Activated CD8-positive, alpha-beta memory T cell treated with anti-CD3 and anti-CD28 coated beads, Interleukin-2, amount 10 ng/mL, durations not matched to agents 7 days and 5 days (primary cell): Measurements from ENCODE around the gene SLC2A4RG. TPM values are rescaled to one million over a fixed set of nuclear protein-coding genes. Genes with fewer than 3 reads are reported as not detected.
A peak's percentile ranks its signal among the peaks of the same experiment; 100 is the strongest.

Source experiments
- ATAC-seq: fragments of 150-1000 bp; cut with Tn5 transposase; one replicate; pipeline ENCODE4 v1.10.0; 2021; ENCODE audit warnings: moderate library complexity
- CTCF ChIA-PET: fragments of 350-600 bp; sonication (Branson Sonifier 250); formaldehyde crosslinking; loops from one replicate; lab custom pipeline; 2021; ENCODE audit warnings: antibody characterized with exemption; lab: Charles Lee
- DNase-seq: peaks from one replicate; pipeline ENCODE4 v3.0.0-alpha.2; 2020
- H3K27ac Mint-ChIP-seq: one replicate; pipeline ENCODE4 v1.8.0; 2021; ENCODE audit warnings: mild to moderate bottlenecking, mixed read lengths
- H3K27me3 Mint-ChIP-seq: one replicate; pipeline ENCODE4 v1.8.0; 2021; ENCODE audit warnings: mixed read lengths
- H3K36me3 Mint-ChIP-seq: one replicate; pipeline ENCODE4 v1.8.0; 2021; ENCODE audit warnings: mild to moderate bottlenecking, mixed read lengths
- H3K4me1 Mint-ChIP-seq: one replicate; pipeline ENCODE4 v1.8.0; 2021; ENCODE audit warnings: mixed read lengths
- H3K4me3 Mint-ChIP-seq: one replicate; pipeline ENCODE4 v1.8.0; 2021; ENCODE audit warnings: mild to moderate bottlenecking, moderate library complexity, mixed read lengths
- H3K9me3 Mint-ChIP-seq: one replicate; pipeline ENCODE4 v1.8.0; 2022; ENCODE audit warnings: low read depth, mixed read lengths
- total RNA-seq, 2 experiments: library from RNA; stranded (reverse); gene quantifications; one replicate each; pipeline ENCODE4 v1.2.3, GENCODE V29; 2021

SLC2A4RG gene
- total RNA-seq, 2 experiments from 2014 or later, result 69.9 to 111 TPM

- CTCF ChIA-PET, result interaction anchor here (0.7 to 0.9 kb wide), 2 partner anchors 11 to 64 kb away, joined by 3 read pairs; no protein-coding TSS in a partner anchor
- ATAC-seq (peak; percentile 22), DNase-seq (no peak)
- H3K27ac Mint-ChIP-seq, result no peak overlapping the region
- H3K36me3 Mint-ChIP-seq, result peaks cover 10% of the 10 kb centered on the region
- no peak overlapping the region for H3K4me3 Mint-ChIP-seq
- H3K9me3 Mint-ChIP-seq, result no peaks in the 10 kb centered on the region
- peaks cover 22% of the 10 kb centered on the region for H3K4me1 Mint-ChIP-seq
- no peaks in the 10 kb centered on the region for H3K27me3 Mint-ChIP-seq
Measured at GRCh38 chr20:63696306-63696627, 43.3 kb upstream of the SLC2A4RG start.

- Mint-ChIP-seq H3K4me1 (peaks cover 22% of the 10 kb centered on the region), H3K27me3 (no peaks in the 10 kb centered on the region), H3K4me3 (no peak within 1 kb of the TSS), H3K36me3 (peaks cover 10% of the 10 kb centered on the region), H3K27ac (no peak within 1 kb of the TSS), H3K9me3 (no peaks in the 10 kb centered on the region)
- CTCF ChIA-PET, result interaction anchor here (0.7 to 2.3 kb wide), 3 partner anchors 11 to 64 kb away, joined by 3 to 7 read pairs (median 3); partner anchors contain the start of genes ARFRP1 and ZGPAT
- peak; percentile 8 for ATAC-seq
- no peak for DNase-seq
Measured at GRCh38 chr20:63696628-63697356, 42.8 kb upstream of the SLC2A4RG start, which contains the start of gene TNFRSF6B. Gene TNFRSF6B (plus strand): TSS chr20:63696652. CDS start chr20:63696768, 116 bp downstream.

- DNase-seq, result no peak
- no peaks in the 10 kb centered on the region for H3K9me3 Mint-ChIP-seq
- peaks cover 26% of the 10 kb centered on the region for H3K4me1 Mint-ChIP-seq
- no peak for ATAC-seq
- peaks cover 9% of the 10 kb centered on the region for H3K36me3 Mint-ChIP-seq
- no peaks in the 10 kb centered on the region for H3K27me3 Mint-ChIP-seq
- no peak overlapping the region for H3K27ac Mint-ChIP-seq
- CTCF ChIA-PET, result interaction anchor here (2.3 kb wide), 1 partner anchor 10 kb away, joined by 7 read pairs; the partner anchor contains the start of genes ARFRP1 and ZGPAT
- no peak overlapping the region for H3K4me3 Mint-ChIP-seq
Measured at GRCh38 chr20:63697357-63697867, 42.2 kb upstream of the SLC2A4RG start.

GRCh38 chr20:63697868-63698545 is 41.6 kb upstream of the SLC2A4RG start:
- no peak overlapping the region for H3K4me3 Mint-ChIP-seq
- H3K27me3 Mint-ChIP-seq, result no peaks in the 10 kb centered on the region
- no peak for DNase-seq
- peaks cover 7% of the 10 kb centered on the region for H3K36me3 Mint-ChIP-seq
- peaks cover 28% of the 10 kb centered on the region for H3K4me1 Mint-ChIP-seq
- H3K9me3 Mint-ChIP-seq, result no peaks in the 10 kb centered on the region
- ATAC-seq, result no peak
- no peak overlapping the region for H3K27ac Mint-ChIP-seq
- CTCF ChIA-PET, result interaction anchor here (1.3 to 2.3 kb wide), 2 partner anchors 10 to 165 kb away, joined by 3 to 7 read pairs; partner anchors contain the start of genes ARFRP1 and ZGPAT

- no peak for DNase-seq
Measured at GRCh38 chr20:63698739-63699465, 40.7 kb upstream of the SLC2A4RG start.

GRCh38 chr20:63699466-63700198 is 39.9 kb upstream of the SLC2A4RG start:
- Mint-ChIP-seq H3K27me3 (no peaks in the 10 kb centered on the region), H3K9me3 (no peaks in the 10 kb centered on the region), H3K27ac (peak overlapping the region; percentile 40), H3K4me1 (peaks cover 30% of the 10 kb centered on the region), H3K4me3 (no peak overlapping the region), H3K36me3 (peaks cover 2% of the 10 kb centered on the region)
- DNase-seq (no peak), ATAC-seq (peak; percentile 27)
- CTCF ChIA-PET, result interaction anchor here (1.3 kb wide), 1 partner anchor 164 kb away, joined by 3 read pairs; no protein-coding TSS in a partner anchor

More at GRCh38 chr20:63698739-63699465, 40.7 kb upstream of the SLC2A4RG start:
- CTCF ChIA-PET, result interaction anchor here (1.3 to 2.3 kb wide), 2 partner anchors 9 to 165 kb away, joined by 3 to 7 read pairs; partner anchors contain the start of genes ARFRP1 and ZGPAT
- no peaks in the 10 kb centered on the region for H3K27me3 Mint-ChIP-seq
- peak; percentile 14 for ATAC-seq
- H3K4me3 Mint-ChIP-seq, result no peak overlapping the region
- peak overlapping the region; percentile 40 for H3K27ac Mint-ChIP-seq
- peaks cover 28% of the 10 kb centered on the region for H3K4me1 Mint-ChIP-seq
- no peaks in the 10 kb centered on the region for H3K9me3 Mint-ChIP-seq
- peaks cover 4% of the 10 kb centered on the region for H3K36me3 Mint-ChIP-seq

- H3K36me3 Mint-ChIP-seq, result peaks cover 5% of the 10 kb centered on the region
- CTCF ChIA-PET, result no interaction called here
Measured at GRCh38 chr20:63700199-63701050, 39.2 kb upstream of the SLC2A4RG start.

GRCh38 chr20:63701051-63701328 is 38.6 kb upstream of the SLC2A4RG start:
- CTCF ChIA-PET, result no interaction called here
- peaks cover 39% of the 10 kb centered on the region for H3K4me1 Mint-ChIP-seq
- ATAC-seq (no peak), DNase-seq (no peak)
- H3K36me3 Mint-ChIP-seq, result peaks cover 11% of the 10 kb centered on the region
- H3K27me3 Mint-ChIP-seq, result no peaks in the 10 kb centered on the region
- no peaks in the 10 kb centered on the region for H3K9me3 Mint-ChIP-seq
- no peak overlapping the region for H3K4me3 Mint-ChIP-seq
- no peak overlapping the region for H3K27ac Mint-ChIP-seq

More at GRCh38 chr20:63700199-63701050, 39.2 kb upstream of the SLC2A4RG start:
- H3K4me3 Mint-ChIP-seq, result no peak overlapping the region
- H3K27ac Mint-ChIP-seq, result no peak overlapping the region
- H3K27me3 Mint-ChIP-seq, result no peaks in the 10 kb centered on the region
- DNase-seq, result no peak
- H3K9me3 Mint-ChIP-seq, result no peaks in the 10 kb centered on the region
- no peak for ATAC-seq
- H3K4me1 Mint-ChIP-seq, result peaks cover 34% of the 10 kb centered on the region

GRCh38 chr20:63701329-63702035 is 38.1 kb upstream of the SLC2A4RG start:
- no peaks in the 10 kb centered on the region for H3K9me3 Mint-ChIP-seq
- CTCF ChIA-PET, result no interaction called here
- ATAC-seq (no peak), DNase-seq (no peak)
- no peak overlapping the region for H3K27ac Mint-ChIP-seq
- peaks cover 12% of the 10 kb centered on the region for H3K36me3 Mint-ChIP-seq
- H3K4me3 Mint-ChIP-seq, result no peak overlapping the region
- H3K4me1 Mint-ChIP-seq, result peaks cover 41% of the 10 kb centered on the region
- no peaks in the 10 kb centered on the region for H3K27me3 Mint-ChIP-seq

- peaks cover 17% of the 10 kb centered on the region for H3K36me3 Mint-ChIP-seq
- H3K4me3 Mint-ChIP-seq, result no peak overlapping the region
- DNase-seq (no peak), ATAC-seq (no peak)
- H3K9me3 Mint-ChIP-seq, result no peaks in the 10 kb centered on the region
- peaks cover 42% of the 10 kb centered on the region for H3K4me1 Mint-ChIP-seq
- CTCF ChIA-PET, result no interaction called here
- H3K27me3 Mint-ChIP-seq, result no peaks in the 10 kb centered on the region
- peak overlapping the region; percentile 28 for H3K27ac Mint-ChIP-seq
Measured at GRCh38 chr20:63702036-63702665, 37.4 kb upstream of the SLC2A4RG start.

- H3K9me3 Mint-ChIP-seq, result no peaks in the 10 kb centered on the region
- H3K36me3 Mint-ChIP-seq, result peaks cover 17% of the 10 kb centered on the region
- no peak overlapping the region for H3K4me3 Mint-ChIP-seq
- H3K27me3 Mint-ChIP-seq, result no peaks in the 10 kb centered on the region
- CTCF ChIA-PET, result no interaction called here
- DNase-seq (no peak), ATAC-seq (no peak)
- H3K4me1 Mint-ChIP-seq, result peaks cover 37% of the 10 kb centered on the region
- no peak overlapping the region for H3K27ac Mint-ChIP-seq
Measured at GRCh38 chr20:63702751-63703470, 36.7 kb upstream of the SLC2A4RG start.
